ENCODE data around the gene MLF1. TPM values are rescaled to one million over a fixed set of nuclear protein-coding genes. Genes with fewer than 3 reads are reported as not detected.
A peak's percentile ranks its signal among the peaks of the same experiment; 100 is the strongest.

The MLF1 gene
- total and polyA plus RNA-seq, 2 of the 4 experiments (the other 2 are of a cell fraction), result 4.7 to 5.2 TPM

DNA sequence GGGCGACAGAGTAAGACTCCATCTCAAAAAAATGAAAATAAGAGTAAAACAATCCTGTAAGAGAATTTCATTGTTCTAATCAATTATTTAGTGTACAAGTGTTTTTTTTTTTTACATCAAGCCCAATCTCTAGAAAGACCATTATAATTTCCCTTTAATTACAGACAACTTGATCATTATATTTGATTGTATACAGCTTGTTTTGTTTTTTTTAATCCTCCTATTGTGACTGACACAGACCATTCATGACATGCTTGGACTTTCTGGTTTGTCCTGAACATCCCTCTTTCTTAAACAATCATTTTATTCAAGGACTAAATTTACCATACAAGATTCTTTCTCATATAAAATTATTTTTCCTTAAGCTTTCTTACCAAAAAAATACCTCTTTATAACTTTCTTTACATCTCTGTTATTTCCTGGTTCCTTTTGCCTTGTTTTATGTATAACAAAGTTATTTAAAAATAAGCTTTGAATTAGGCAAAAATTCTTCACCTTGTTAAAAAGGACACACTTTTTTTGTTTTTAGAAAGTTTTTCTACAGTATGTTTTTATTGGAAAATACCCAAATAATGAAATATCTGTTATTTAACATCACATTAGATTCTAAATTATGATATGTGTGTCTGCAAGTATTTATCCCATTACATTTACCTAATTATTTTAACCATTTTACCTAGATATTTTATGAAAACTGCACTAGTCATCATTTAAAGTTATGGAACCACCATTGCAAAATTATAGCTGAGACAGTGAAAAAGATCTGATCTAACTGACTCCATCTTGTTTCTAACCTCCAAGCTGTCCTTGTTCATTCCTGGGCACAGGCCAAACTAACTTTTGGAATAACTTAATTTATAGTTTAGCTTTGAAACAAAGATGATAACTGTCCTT lies 47.2 kb downstream of the MLF1 start:
- Histone ChIP-seq H3K9me1 (ENCODE audit: insufficient read depth, low read length) (no peaks in the 10 kb centered on the region), H3K9me3 (ENCODE audit: control insufficient read depth, insufficient read depth, low read length) (peaks cover 6% of the 10 kb centered on the region; the same call in 1 of the 2 replicates), H2AK5ac (ENCODE audit: low read depth, low read length) (no peak overlapping the region), H3K27ac (ENCODE audit: insufficient read depth, low read length) (no peak overlapping the region), H4K91ac (ENCODE audit: insufficient read depth, low read depth, low read length) (no peak overlapping the region), H3K18ac (ENCODE audit: low read depth, low read length) (no peak overlapping the region), H3K79me1 (ENCODE audit: low read depth in 1 of 2, low read length in 2 of 2) (no peaks in the 10 kb centered on the region), H2BK15ac (ENCODE audit: low read depth, low read length) (no peak overlapping the region), H3K23ac (ENCODE audit: low read depth, low read length) (no peak overlapping the region), H3K4me3 (ENCODE audit: insufficient read depth, low read depth, low read length) (no peak overlapping the region), H2BK20ac (ENCODE audit: low read depth, low read length) (no peak overlapping the region), H3K4me2 (ENCODE audit: low read depth, low read length) (no peak overlapping the region), H3K4ac (ENCODE audit: low read depth, low read length) (no peak overlapping the region), H4K20me1 (ENCODE audit: insufficient read depth, low read length) (no peaks in the 10 kb centered on the region), H3K36me3 (ENCODE audit: control insufficient read depth, insufficient read depth, low read length) (no peaks in the 10 kb centered on the region), H4K5ac (ENCODE audit: low read depth, low read length) (no peak overlapping the region), H3K56ac (ENCODE audit: extremely low read depth, insufficient read depth, low read length) (no peak overlapping the region), H2AK9ac (replicated peaks; ENCODE audit: low read depth, low read length, poor library complexity) (no peak overlapping the region), H3K14ac (replicated peaks; ENCODE audit: low read depth, low read length) (no peak overlapping the region), H3K4me1 (ENCODE audit: control insufficient read depth, insufficient read depth, low read length) (no peaks in the 10 kb centered on the region), H3K9ac (ENCODE audit: low read depth, low read length) (no peak overlapping the region), H4K8ac (ENCODE audit: low read depth in 2 of 2, low read length in 2 of 2) (no peak overlapping the region), H2AFZ (replicated peaks; ENCODE audit: low read length, poor library complexity) (no peak overlapping the region), H3K27me3 (ENCODE audit: control insufficient read depth, insufficient read depth, low read length) (no peaks in the 10 kb centered on the region), H2BK5ac (ENCODE audit: low read depth, low read length, poor library complexity, severe bottlenecking) (no peak overlapping the region), H2BK120ac (ENCODE audit: low read depth, low read length) (no peak overlapping the region)
- POLR2A ChIA-PET (ENCODE audit: unreplicated experiment), result interaction anchor here (0.6 kb wide), 1 partner anchor 969 kb away, joined by 3 read pairs; no protein-coding TSS in a partner anchor
- no CpG with 5 or more reads among the region's 1 CpG for WGBS, 2 experiments (ENCODE audit: extremely low coverage in 2 of 2, insufficient read length in 1 of 2)
- TF ChIP-seq MAFK (IDR thresholded peaks at IDR 0.05; ENCODE audit: low read depth, low read length), result peak; percentile 45
- TF ChIP-seq, protein P1, sequence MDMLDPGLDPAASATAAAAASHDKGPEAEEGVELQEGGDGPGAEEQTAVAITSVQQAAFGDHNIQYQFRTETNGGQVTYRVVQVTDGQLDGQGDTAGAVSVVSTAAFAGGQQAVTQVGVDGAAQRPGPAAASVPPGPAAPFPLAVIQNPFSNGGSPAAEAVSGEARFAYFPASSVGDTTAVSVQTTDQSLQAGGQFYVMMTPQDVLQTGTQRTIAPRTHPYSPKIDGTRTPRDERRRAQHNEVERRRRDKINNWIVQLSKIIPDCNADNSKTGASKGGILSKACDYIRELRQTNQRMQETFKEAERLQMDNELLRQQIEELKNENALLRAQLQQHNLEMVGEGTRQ (IDR thresholded peaks at IDR 0.05; ENCODE audit: low read depth, low read length), result no peak
- CTCF ChIA-PET, result no interaction called here
- no TSS peak for BruUV-seq (replicated peaks)
- DNase-seq, result no peak
- intact Hi-C loops (cut with micrococcal nuclease) (no loop called here), dilution Hi-C loops (cut with HindIII; ENCODE audit: low sequenced_read_pairs, unreplicated experiment) (no loop called here), in situ Hi-C loops (cut with MboI; ENCODE audit: low sequenced_read_pairs) (no loop called here)
- ATAC-seq (ENCODE audit: low read depth), result no peak
